ENCODE measurements around the gene TIGAR.

- no peak for TF ChIP-seq CTCF (conservative IDR thresholded peaks at IDR 0.05; ENCODE audit: low read length)
- TF ChIP-seq EZH2phosphoT487 (IDR thresholded peaks at IDR 0.05; ENCODE audit: borderline replicate concordance): no peak
Measured at GRCh38 chr12:4325966-4326365, 5.0 kb downstream of the TIGAR start.
